NCI-H146 (cell line): ENCODE data around the gene GARIN5A.

ENCODE experiments used
- DNase-seq: peaks from one replicate; lab custom pipeline; 2025; lab: John Stamatoyannopoulos, UW

Gene GARIN5A

GRCh38 chr19:50476224-50476906 is at the start of gene GARIN5A, which contains the start of gene EMC10:
Gene GARIN5A (minus strand): TSS chr19:50476848. CDS start chr19:50476388, 460 bp downstream.
Gene EMC10 (plus strand): TSS chr19:50476507. CDS start chr19:50476545, 38 bp downstream.
- peak; percentile 98 for DNase-seq

GRCh38 chr19:50522881-50523280 is 46.2 kb upstream of the GARIN5A start:
- no peak for DNase-seq

- no peak for DNase-seq
Observed at GRCh38 chr19:50520822-50521465, 44.3 kb upstream of the GARIN5A start.

- no peak for DNase-seq
Observed at GRCh38 chr19:50519006-50519575, 42.4 kb upstream of the GARIN5A start.

GRCh38 chr19:50518091-50519005 is 41.7 kb upstream of the GARIN5A start:
- no peak for DNase-seq

DNA sequence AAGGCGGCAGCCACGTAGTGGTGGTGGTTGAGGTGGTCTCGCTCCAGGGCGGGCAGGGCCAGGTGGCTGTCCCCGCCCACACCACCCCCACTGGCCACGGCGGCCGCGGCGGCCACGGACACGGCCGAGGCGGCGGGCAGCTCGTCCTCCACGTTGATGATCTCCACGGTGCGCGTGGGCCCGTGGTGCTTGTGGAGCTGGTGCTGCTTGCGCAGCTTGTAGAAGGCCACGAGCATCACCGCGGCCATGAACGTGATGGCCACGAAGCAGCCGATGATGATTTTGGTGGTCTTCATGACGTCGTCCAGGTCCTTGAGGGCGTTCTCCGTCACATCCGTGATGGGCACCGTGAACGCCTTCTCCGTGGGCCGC is 41.0 kb upstream of the GARIN5A start:
- no peak for DNase-seq

- DNase-seq: no peak
Observed at GRCh38 chr19:50516964-50517703, 40.5 kb upstream of the GARIN5A start.

DNA sequence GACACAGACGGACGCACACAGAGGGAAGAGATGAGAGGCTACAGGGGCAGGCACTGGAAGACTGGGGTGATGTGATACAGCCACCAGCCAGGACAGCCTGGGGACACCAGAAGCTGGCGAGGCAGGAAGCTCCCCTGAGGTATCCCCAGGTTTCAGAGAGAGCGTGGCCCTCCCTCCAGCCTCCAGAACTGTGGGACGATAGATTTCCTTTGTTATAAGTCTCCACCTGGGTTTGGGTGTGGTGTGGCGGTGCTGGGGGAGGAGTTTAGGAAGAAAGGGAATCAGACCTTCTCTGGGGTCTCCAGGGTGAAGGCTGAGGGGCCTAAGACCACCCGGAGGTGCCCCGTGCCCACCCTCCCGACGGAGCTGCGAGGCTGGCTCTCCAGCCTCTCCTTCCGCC is 39.8 kb upstream of the GARIN5A start:
- no peak for DNase-seq

DNA sequence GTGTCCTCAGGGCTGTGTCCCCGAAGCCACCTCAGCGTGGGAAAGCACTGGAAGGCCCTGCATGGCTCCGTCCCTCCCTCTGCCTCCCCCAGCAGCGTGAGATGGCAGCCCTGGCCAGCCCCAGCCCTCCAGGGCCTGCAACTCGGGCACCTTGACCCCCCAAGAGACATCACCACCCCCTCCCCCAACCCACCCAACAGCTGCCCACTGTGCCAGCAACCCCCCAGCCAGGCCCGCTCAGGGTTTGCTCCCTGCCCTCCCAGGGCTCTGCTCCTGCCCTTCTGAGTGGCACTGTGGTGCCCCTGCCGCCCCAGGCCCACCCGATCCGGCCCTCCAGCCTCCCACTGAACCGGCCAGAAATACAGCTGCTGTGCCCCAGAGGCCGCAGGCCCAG is 38.5 kb upstream of the GARIN5A start:
- DNase-seq: no peak

- peak; percentile 77 for DNase-seq
Observed at GRCh38 chr19:50514346-50515167, 37.9 kb upstream of the GARIN5A start.

DNA sequence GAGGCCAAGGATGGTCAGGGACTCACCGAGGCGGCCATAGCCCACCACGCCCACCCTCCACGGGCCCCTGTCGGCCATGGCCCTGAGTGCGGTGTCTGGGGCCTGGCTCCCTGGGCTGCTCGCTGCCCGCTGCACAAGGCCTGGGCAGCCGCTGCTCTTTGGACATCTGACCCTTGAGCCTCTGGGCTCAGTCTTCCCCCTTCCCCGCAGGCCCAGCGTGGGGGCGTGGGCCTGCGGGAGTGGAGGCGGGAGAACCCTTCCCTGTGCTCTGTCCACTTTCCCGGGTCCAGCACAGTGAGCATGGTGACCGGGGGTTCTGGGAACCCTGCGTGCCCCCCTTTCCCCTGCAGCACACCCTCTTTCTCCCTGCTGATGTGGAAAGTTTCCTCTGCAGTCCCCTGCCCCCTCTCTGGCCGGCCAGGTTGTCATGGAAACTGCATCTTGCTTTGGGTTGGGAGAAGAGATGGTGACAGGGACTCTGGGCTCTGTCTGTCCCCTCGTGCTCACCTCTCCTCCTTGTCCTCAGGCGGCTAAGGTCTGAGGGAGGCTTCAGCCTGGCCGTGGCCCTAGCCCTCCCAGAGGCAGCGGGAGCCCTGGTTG is 37.2 kb upstream of the GARIN5A start, which contains the start of gene ASPDH:
ASPDH (minus strand) TSS at position 168 of the 600 bp plus-strand sequence; CDS start at position 78, 90 bp downstream.
- peak; percentile 48 for DNase-seq

- no peak for DNase-seq
Observed at GRCh38 chr19:50512999-50513745, 36.5 kb upstream of the GARIN5A start.

DNA sequence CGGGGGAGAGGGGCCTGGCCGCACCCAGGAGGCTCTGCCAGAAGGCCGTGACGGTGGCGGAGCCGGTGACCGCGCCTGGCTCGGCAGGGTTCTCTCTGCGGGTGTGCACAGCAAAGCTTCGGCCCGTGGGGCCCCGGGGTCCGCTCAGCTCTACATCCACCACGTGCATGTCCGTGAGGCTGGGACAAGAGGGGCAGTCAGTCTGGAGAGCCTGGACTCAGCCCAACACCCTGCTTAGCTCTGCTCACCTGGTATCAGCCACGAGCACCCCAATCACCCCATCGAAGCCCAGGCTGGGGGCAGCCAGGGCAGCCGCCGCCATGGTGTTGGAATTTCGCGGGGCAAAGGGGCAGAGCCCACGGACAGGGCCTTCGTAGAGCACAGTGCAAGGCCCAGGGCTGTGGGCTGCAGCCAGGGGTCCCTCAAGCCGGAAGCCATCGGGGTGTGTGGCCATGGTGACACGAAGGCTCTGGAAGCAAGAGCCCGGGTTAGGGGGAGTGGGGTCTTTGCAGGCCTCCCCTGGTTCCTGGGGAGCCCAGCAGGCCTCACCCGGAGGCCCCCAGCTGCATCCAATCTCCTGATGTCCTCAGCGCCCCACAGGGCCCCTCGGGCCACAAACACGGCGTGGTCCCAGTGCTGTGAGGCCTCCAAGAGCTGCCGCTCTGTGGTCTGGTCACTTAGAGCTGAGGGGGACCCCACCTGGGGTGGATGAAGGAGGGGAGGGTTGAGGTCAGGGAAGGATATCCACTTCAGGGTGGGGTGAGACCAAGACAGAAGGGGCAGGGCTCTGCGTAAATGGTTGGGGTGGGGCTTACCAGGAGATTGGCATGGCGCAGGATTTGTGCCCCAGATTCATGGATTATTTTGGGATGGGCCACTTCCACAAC is 35.7 kb upstream of the GARIN5A start:
- peak; percentile 16 for DNase-seq

DNA sequence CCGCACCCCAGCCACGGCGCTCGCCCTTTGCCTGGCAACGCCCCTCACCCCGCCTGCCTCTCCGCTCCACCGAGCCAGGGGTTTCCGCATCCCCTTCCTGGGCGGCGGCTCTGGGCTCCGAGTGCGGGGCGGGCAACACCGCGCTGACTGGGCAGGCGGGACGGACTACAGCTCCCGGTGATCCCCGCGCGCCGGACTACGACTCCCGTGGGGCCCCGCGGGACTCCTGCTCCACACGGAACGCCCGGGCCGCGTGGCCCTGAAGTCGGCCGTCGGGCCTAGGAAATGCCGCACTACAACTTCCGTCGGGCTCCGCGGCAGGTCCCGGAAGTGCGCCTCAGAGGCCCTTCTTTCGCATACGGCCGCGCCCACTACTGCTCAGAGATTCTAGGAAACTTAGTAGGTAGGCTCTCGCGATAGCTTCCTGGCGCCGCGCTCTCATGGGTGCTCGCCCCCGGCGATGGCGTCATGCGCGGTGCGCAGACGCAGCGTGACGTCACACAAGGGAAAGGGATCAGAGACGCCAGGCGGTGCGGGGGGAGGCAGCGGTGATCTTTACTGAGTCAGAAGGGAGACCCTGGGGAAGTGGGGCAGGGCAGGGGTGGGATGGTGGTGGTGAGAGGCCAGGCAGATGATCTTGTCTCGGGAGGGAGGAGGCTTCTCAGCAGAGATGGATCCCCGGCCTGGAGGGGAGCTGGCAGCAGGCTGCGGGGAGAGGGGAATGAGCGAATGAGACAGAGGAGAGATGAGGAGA is 34.6 kb upstream of the GARIN5A start, which contains the start of gene JOSD2:
JOSD2 (minus strand) TSS at position 123 of the 754 bp plus-strand sequence. CDS start 760 bp downstream, outside the sequence.
- peak; percentile 100 for DNase-seq

DNA sequence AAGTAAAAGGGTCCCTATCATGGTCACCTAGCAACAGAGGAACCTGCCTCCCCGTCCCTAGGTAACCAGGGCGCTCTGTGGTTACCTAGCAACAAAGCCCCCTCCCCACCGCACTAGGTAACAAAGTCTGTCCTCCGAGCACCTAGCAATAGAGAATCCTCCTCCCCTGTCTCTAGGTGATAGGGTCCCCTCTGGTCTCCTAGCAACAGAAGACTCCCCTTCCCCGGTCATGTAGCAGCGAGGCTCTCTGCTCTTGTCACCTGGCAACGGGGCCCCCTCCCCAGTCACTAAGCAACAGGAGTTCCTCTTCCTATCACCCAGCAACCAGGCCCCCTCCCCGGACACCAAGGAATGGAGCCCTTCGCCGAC is 34.0 kb upstream of the GARIN5A start:
- peak; percentile 97 for DNase-seq

DNA sequence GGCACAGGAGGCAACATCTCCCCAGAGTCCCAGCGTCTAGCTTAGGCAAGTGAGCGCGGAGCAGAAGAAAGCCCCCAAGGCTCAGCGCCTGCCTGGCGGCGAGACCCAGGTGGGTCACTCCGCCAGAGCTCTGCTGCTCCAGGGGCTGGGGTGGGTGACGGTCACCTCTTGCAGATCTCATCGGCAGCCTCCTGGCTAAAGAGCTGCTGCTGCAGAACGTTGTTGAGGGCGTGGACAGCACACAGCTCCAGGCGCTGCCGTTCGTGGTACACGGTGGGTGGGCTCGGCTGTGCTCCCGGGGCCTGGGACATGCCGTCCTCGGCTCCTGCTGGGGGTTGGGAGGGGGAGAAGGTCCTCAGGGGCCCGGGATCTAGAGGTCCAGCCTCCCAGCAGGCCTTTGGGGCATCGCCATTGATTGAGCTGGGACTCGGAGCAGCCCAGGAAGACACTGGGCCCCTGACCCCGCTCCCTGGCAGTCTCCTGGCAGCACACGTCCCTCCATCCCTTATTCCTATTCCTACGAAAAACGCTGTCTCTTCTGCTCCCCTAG is 33.5 kb upstream of the GARIN5A start:
- no peak for DNase-seq

- DNase-seq: no peak
Observed at GRCh38 chr19:50509366-50509765, 32.7 kb upstream of the GARIN5A start.
